Measurements from ENCODE around the gene METTL15.
A peak's percentile ranks its signal among the peaks of the same experiment; 100 is the strongest.
"Not testable (repeated sequence)": the region's sequence is repeated elsewhere in the genome, so short reads cannot be mapped to it uniquely, and the experiment has no call there.

The METTL15 gene

GRCh38 chr11:28168718-28169117 lies 60.5 kb downstream of the METTL15 start:
- no peak for DNase-seq
- intact Hi-C loops (cut with DNase I): no loop called here

DNA sequence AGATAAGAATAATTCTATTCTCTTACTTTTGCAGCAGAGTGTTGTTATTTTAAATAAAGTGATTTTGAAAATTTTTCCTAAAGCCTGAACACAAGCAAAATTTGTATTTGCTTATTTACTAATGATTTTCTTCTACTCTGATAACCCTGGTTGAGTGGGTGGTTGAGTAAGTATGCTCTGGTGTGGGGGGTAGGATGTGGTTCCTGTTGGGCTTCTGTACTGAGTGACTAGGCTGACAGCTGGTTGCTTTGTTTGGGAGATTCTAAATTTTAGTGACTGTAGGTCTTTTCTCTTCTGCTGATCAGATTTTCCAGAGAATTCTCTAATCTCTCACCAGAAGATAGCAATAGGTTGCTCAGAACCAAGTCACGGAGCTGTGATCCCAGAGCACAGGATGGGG lies 61.6 kb downstream of the METTL15 start:
- intact Hi-C loops (cut with DNase I): no loop called here
- DNase-seq: no peak

DNA sequence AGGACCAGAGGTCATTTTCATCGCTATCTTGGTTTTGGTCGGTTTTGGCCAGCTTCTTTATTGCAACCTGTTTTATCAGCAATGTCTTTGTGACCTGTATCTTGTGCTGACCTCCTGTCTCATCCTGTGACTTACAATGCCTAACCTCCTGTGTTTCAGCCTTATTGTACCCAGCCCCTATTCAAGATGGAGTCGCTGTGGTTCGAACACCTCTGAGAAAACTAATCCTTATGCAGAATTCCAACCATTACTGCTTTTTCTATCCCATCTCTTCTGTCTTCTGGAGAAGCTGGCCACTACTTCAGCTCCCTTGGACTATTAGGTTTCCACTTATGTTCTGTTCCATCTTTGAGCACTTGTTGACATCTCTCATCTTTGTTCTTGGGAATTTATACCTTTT lies 62.6 kb downstream of the METTL15 start:
- DNase-seq: no peak
- intact Hi-C loops (cut with DNase I): no loop called here

- no peak for DNase-seq
- intact Hi-C loops (cut with DNase I): no loop called here
These were observed 68.2 kb downstream of the METTL15 start for GRCh38 chr11:28176351-28176750.

DNA sequence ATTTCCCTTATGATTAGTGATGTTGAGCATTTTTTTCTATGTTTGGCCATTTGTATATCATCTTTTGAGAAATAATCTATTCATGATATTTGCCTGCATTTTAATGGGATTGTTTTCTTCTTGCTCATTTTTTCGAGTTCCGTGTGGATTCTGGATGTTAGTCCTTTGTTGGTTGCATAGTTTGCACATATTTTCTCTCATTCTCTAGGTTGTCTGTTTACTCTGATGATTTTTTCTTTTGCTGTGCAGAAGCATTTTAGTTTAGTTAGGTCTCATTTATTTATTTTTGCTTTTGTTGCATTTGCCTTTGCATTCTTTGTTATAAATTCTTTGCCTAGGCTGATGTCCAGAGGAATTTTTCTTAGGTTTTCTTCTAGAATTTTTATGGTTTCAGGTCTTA lies 87.3 kb downstream of the METTL15 start:
- intact Hi-C loops (cut with DNase I): no loop called here
- DNase-seq: no peak

DNA sequence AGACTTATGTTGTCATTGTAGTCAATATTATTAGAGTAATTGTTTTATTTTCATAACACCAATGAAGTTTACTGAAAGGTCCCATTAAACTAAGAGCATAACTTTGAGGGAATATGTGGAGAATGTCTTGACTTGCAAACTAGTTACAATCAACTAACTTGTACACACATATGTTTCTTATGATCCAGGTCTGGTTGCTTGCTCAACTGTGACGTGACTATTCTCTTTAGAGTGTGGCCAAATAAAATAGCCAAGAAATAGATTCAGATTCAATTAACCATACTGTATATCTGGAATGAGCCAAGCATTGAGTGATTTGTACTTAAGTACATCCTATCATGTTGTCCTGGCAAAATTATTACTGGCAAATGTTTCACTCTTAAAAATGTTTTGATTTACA lies 101.7 kb downstream of the METTL15 start:
- no peak for DNase-seq
- intact Hi-C loops (cut with DNase I): no loop called here

DNA sequence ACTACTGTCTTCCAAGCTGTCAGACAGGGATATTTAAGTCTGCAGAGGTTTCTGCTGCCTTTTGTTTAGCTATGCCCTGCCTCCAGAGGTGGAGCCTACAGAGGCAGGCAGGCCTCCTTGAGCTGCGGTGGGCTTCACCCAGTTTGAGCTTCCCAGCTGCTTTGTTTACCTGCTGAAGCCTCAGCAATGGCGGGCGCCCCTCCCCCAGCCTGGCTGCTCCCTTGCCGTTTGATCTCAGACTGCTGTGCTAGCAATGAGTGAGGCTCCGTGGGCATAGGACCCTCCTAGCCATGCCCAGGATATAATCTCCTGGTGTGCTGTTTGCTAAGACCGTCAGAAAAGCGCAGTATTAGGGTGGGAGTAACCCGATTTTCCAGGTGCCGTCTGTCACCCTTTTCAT lies 113.9 kb downstream of the METTL15 start:
- DNase-seq; intact Hi-C loops (cut with DNase I): not testable (repeated sequence)

DNA sequence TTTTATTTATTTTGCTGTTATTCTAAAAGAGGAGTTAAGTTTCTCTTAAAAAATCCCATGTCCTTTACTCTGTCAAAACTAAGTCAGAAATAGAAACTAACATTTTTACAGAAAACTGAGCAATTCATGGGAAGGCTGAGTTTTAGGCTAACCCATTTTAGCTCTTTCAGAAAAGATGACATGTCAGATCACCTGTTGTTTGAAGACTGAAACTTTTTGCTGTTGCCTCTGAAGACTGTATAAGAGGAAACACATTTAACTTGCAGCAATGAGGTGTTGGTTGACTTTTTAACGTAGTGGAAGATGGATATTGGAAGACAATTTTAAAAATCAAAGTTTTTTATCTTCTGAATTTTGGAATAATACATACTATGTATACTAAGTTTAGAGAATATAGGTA lies 115.4 kb downstream of the METTL15 start:
- no peak for DNase-seq
- intact Hi-C loops (cut with DNase I): no loop called here

DNA sequence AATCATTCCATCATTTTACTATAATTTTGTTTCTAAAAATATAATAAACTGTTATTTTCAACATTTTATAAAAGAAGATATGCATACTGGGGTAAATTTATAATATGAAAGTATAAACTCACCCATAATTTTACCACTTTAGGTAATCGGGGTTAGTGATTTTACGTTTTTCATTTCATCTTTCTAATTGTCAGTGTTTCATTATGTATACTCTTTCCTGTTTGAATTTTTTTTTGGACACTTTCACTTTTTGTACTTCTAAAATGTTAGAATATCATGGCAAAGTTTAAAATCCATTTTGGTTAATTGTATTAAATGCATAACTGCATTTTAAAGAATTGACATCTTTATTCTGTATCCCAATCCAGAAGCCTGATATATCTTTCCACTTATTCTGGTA lies 115.8 kb downstream of the METTL15 start:
- intact Hi-C loops (cut with DNase I): no loop called here
- no peak for DNase-seq

GRCh38 chr11:28227460-28227859 lies 119.3 kb downstream of the METTL15 start:
- no peak for DNase-seq
- intact Hi-C loops (cut with DNase I): no loop called here

GRCh38 chr11:28228196-28228895 lies 120.2 kb downstream of the METTL15 start:
- intact Hi-C loops (cut with DNase I): no loop called here
- DNase-seq: no peak

GRCh38 chr11:28231475-28231874 lies 123.3 kb downstream of the METTL15 start:
- intact Hi-C loops (cut with DNase I): no loop called here
- no peak for DNase-seq

GRCh38 chr11:28232649-28233048 lies 124.5 kb downstream of the METTL15 start:
- intact Hi-C loops (cut with DNase I): no loop called here
- DNase-seq: peak in 13 of 42 donors; percentile 4 to 56 (median 22)

DNA sequence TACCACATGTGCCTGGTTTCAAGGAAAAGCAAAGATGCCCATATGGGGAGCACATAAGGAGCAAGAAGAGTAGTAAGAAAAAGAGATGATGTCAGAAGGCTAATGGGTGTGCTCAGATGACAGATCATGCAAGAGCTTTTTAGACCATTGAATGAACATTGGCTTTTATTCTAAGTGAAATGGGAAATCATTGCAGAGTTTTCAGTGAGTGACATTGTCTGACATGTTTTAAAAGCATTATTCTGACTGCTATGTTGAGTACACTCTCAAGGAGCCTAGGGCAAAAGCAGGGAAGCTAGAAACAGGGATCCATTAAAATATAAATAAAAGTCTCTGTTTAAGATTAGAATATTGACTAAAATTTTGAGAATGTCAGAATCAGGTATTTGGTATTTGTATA lies 133.6 kb downstream of the METTL15 start:
- DNase-seq: no peak
- intact Hi-C loops (cut with DNase I): no loop called here

- intact Hi-C loops (cut with DNase I): no loop called here
- DNase-seq: no peak
These were observed 134.4 kb downstream of the METTL15 start for GRCh38 chr11:28242596-28242995.

DNA sequence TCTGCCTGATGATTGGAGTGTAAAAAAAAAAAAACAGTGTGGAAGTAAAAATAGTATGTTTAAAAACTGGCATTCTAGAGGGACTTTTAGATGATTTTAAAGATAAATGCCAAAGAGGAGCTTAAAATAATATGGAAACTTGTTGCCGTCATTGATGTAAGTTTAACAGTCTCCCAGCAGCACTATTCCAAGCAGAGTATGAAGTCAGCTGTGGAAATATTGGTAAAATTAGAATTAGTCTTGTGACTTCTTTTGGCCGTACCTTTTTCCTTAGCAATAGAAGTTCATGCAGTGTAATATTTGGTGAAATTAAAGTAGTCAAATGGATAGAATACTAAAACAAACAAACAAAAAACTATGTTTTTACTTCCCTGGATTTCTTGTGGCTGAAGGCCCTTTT lies 134.9 kb downstream of the METTL15 start:
- intact Hi-C loops (cut with DNase I): no loop called here

DNA sequence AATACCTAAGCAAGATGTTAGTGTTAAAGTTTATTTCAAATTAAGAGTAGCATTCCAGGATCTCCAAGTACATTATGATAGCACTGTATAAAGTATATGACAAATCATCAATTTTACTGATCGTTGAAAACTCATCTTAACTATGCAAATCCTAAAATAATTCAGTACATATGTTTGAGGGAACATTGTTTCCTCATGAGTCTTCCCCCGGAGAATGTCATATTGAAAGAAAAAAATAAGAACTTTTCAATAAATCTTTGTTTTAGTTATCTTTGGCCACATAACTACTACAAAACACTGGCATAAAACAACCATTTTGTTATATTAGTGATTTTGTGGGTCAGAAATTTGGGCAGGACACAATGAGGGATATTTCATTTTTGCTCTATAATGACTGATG lies 135.4 kb downstream of the METTL15 start:
- intact Hi-C loops (cut with DNase I): no loop called here

More for the DNA sequence above, 134.9 kb downstream of the METTL15 start:
- DNase-seq: no peak

GRCh38 chr11:28245131-28245530 lies 136.9 kb downstream of the METTL15 start:
- intact Hi-C loops (cut with DNase I): no loop called here
- no peak for DNase-seq

More for the DNA sequence above, 135.4 kb downstream of the METTL15 start:
- DNase-seq: no peak

DNA sequence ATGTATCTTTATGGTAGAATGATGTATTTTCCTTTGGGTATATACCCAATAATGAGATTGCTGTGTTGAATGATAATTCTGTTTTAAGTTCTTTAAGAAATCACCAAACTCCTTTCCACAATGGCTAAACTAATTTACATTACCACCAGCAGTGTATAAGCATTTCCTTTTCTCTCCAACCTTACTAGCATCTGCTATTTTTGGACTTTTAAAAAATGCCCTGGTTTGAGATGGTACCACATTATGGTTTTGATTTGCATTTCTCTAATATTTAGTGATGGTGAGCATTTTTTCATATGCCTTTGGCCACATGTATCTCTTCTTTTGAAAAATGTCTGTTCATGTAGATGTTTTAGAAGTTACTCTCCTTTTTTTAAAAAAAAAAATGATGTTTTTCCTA lies 142.0 kb downstream of the METTL15 start:
- no peak for DNase-seq
- intact Hi-C loops (cut with DNase I): no loop called here

- intact Hi-C loops (cut with DNase I): no loop called here
- DNase-seq: no peak
These were observed 143.1 kb downstream of the METTL15 start for GRCh38 chr11:28251257-28251656.

- no peak for DNase-seq
- intact Hi-C loops (cut with DNase I): no loop called here
These were observed 149.6 kb downstream of the METTL15 start for GRCh38 chr11:28257761-28258160.
